Stimulated activated naive CD4-positive, alpha-beta T cell treated with Interleukin-2 at 50 U/mL for 16 hours (primary cell): Measurements from ENCODE around the gene TEKTIP1.
"Not testable (repeated sequence)": the region's sequence is repeated elsewhere in the genome, so short reads cannot be mapped to it uniquely, and the experiment has no call there.

ENCODE experiments used
- DNase-seq: peaks from one replicate; lab custom pipeline; 2025; lab: John Stamatoyannopoulos, UW

TEKTIP1 gene

DNA sequence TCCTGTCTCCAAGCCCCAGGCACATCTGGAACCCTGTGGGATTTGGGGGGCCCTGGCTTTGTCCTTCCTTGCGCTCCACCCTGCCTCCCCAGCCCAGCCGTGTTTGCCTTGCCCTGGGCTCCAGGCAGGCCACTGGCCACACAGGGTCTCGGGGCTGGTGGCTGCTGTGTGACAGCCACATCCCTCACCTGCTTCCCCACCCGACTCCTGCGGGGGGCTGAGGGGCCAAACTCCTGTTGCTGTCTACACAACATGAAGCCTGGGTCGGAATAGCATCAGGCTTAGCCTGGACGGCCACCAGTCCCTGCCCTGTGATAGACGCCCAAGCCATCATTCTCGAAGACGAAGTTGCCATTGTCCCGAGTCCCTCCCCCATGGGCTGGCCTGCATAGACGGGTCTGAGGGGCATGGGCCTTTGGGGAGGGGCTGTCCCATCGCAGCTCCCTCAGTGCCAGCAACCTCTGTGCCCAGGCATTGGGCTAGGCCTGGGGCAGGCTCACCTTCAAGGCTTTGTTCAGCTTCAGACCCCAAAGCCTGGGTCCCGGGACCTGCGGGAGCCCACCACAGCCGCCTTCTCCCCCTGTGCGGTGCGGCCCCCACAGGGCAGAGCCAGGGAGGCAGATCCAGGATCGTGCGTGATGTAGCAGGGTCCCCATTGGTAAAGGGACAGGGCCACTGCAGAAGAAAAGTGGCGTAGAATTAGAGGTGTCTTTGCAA, 15.5 kb upstream of the TEKTIP1 start:
- no peak for DNase-seq

DNA sequence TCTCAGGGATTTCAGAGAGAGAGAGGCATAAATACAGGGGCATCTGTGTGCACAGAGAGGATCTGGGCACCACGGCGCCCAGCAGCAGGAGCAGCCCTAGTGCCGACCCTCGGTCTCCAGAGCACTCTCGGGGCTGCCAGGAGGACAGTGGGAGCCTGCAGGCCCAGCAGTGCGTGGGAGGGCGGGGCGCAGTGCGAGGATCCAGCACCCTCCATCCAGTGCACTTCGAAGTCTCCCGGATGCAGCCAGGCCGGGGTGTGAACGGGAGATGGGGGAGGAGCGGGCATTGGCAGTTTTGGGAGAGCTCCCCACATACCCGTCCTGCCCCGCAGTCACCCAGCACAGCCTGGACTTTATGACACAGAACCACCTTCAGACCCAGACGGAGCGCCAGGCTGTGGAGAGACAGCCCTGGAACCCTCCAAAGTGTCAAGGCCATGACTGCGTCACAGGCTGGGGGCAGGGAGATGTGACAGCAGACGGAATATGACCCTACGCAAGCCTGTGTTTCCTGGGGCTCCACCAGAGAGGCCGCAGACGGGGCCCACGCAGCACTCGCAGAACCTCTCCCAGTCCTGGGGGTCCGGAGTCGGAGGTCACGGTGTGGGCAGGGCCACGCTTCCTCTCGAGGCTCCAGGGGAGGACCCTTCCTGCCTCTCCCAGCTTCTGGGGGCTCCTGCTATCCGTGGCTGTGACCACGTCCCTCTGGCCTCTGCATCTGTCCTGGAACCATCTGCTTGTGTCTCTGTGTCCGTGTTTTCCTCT, 14.7 kb upstream of the TEKTIP1 start:
- DNase-seq, result no peak

- no peak for DNase-seq
Measured at GRCh38 chr19:3524904-3525451, 14.0 kb upstream of the TEKTIP1 start.

GRCh38 chr19:3526507-3527237, 12.3 kb upstream of the TEKTIP1 start:
- DNase-seq, result no peak

- no peak for DNase-seq
Measured at GRCh38 chr19:3527238-3527910, 11.6 kb upstream of the TEKTIP1 start.

DNA sequence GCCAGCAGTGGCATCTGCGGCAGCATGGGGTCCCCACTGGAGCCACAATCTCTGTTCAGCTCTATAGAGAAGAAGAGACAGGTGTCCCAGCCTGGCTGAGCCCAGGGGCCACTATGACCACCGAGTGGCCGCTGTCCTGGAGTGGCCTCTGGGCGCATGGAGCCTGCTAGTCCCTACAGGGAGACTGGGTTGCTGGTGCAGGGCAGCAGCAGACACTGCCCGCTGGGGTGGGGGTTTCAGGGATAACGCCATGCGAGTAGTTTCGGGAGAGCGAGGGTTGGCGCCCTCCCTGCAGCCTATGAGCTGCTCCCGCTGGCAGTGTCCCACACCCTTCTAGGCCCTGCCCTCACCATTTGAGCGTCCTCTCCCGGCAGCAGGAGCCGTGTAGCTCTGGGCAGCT, 10.9 kb upstream of the TEKTIP1 start:
- no peak for DNase-seq

DNA sequence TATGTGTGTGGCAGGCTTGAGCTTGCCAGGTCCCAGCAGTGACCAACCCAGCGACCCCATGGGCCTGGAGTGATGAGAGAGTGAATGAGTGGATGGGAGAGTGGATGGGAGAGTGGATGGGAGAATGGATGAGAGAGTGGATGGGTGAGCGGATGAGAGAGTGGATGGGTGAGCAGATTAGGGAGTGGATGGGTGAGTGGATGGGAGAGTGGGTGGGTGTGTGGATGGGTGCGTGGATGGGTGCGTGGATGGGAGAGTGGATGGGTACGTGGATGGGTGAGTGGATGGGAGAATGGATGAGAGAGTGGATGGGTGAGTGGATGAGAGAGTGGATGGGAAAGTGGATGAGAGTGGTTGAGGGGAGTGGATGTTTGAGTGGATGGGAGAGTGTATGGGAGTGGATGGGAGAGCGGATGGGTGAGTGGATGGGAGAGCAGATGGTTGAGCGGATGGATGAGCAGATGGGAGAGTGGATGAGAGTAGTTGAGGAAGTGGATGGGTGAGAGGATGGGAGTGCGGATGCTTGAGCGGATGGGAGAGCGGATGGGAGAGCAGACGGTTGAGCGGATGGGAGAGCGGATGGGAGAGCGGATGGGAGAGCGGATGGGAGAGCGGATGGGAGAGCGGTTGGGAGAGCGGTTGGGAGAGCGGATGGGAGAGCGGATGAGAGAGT, 10.3 kb upstream of the TEKTIP1 start:
- no peak for DNase-seq

DNA sequence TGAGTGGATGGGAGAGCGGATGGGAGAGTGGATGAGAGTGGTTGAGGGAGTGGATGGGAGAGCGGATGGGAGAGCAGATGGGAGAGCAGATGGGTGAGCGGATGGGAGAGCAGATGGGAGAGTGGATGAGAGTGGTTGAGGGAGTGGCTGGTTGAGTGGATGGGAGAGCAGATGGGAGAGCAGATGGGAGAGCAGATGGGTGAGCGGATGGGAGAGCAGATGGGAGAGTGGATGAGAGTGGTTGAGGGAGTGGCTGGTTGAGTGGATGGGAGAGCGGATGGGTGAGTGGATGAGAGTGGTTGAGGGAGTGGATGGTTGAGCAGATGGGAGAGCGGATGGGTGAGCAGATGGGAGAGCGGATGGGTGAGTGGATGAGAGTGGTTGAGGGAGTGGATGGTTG, 9.7 kb upstream of the TEKTIP1 start:
- DNase-seq, result not testable (repeated sequence)

DNA sequence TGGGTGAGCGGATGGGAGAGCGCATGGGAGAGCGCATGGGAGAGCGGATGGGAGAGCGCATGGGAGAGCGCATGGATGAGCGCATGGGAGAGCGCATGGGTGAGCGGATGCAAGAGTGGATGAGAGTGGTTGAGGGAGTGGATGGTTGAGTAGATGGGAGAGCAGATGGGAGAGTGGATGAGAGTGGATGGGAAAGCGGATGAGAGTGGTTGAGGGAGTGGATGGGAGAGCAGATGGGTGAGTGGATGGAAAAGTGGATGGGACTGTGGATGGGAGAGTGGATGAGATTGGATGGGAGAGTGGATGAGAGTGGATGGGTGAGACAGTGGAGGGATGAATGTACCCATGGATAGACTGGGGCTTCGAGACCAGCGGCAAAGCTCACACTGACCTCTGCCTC, 8.6 kb upstream of the TEKTIP1 start:
- DNase-seq, result no peak

- no peak for DNase-seq
Measured at GRCh38 chr19:3531716-3532115, 7.3 kb upstream of the TEKTIP1 start.

- no peak for DNase-seq
Measured at GRCh38 chr19:3532154-3532786, 6.7 kb upstream of the TEKTIP1 start.

GRCh38 chr19:3533033-3533432, 5.9 kb upstream of the TEKTIP1 start:
- DNase-seq, result no peak

DNA sequence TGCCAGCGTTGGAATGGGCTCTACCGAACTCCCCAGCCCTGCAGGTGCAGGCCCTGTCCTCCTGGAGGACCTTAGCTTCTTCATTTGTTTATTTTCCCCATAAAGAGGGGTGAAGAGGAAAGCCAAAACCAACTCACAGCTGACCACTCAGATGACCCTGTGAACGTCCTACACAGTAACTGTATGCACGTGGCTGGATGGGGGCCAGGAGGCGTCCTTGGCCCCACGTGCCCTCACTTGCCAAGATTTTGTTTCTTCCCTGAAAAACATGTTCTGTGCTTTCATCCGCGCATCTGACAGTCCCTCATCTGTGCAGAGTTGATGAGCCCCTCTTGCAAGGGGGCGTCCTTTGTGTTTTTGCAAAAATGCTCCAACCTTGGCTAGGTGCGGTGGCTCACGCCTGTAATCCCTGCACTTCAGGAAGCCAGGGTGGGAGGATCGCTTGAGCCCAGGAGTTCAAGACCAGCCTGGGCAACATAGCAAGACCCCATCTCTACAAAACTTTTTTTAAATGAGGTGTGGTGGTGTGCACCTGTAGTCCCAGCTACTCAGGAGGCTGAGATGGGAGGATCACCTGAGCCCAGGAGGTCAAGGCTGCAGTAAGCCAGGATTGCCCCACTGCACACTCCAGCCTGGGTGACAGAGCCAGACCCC, 5.3 kb upstream of the TEKTIP1 start:
- no peak for DNase-seq

GRCh38 chr19:3534375-3535234, 4.4 kb upstream of the TEKTIP1 start:
- no peak for DNase-seq

DNA sequence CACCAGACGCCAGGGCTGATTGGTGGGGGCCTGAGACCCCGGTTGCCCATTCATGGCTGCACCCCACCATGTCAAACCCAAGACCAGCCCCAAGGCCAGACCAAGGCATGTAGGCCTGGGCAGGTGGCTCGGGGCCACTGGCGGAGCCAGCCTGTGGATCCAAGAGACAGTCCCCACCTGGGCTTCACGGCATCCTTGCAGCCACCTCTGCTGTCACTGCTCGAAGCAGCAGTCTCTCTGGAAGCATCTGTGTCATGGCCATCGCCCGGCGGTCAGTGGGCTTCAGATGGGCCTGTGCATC, 3.8 kb upstream of the TEKTIP1 start:
- DNase-seq, result no peak

- DNase-seq, result no peak
Measured at GRCh38 chr19:3535563-3535965, 3.4 kb upstream of the TEKTIP1 start.

DNA sequence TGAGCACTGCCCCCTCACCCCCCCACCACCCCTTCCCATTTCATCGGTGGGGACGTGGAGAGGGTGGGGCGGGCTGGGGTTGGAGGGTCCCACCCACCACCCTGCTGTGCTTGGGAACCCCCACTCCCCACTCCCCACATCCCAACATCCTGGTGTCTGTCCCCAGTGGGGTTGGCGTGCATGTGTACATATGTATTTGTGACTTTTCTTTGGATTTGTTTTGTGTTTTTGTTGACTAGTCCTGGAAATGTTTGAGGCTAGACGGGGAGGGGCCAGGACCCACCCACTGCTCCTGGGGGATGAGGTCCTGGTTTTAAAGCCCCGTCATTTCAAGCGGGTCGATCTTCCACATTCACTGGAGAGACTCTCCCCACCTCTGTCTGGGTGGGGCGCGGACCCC, 3.0 kb upstream of the TEKTIP1 start:
- no peak for DNase-seq

GRCh38 chr19:3536429-3537100, 2.4 kb upstream of the TEKTIP1 start:
- DNase-seq, result no peak

GRCh38 chr19:3537101-3537437, 1.9 kb upstream of the TEKTIP1 start:
- DNase-seq, result no peak
